Adipocyte (in vitro differentiated cells): ENCODE results near the gene HOOK1.
A peak's percentile ranks its signal among the peaks of the same experiment; 100 is the strongest.
"Not testable (repeated sequence)": the region's sequence is repeated elsewhere in the genome, so short reads cannot be mapped to it uniquely, and the experiment has no call there.

Source experiments
- DNase-seq: peaks from one replicate; pipeline ENCODE4 v3.0.0-alpha.2; 2015; ENCODE audit warnings: low read depth
- H3K27me3 ChIP-seq: replicated peaks from 2 replicates; pipeline ENCODE4 v1.7.0; 2013; ENCODE audit warnings: mild to moderate bottlenecking, low read length, moderate library complexity; ENCODE audit not compliant: control insufficient read depth, insufficient read depth
- H3K36me3 ChIP-seq: 2 replicates; pipeline ENCODE4 v1.7.0; 2013; ENCODE audit warnings: low read length, mild to moderate bottlenecking, moderate library complexity; ENCODE audit not compliant: control insufficient read depth, insufficient read depth, severe bottlenecking
- H3K4me1 ChIP-seq: 2 replicates; pipeline ENCODE4 v1.7.0; 2013; ENCODE audit warnings: mild to moderate bottlenecking, low read length, moderate library complexity; ENCODE audit not compliant: control insufficient read depth, insufficient read depth
- H3K4me3 ChIP-seq: 2 replicates; pipeline ENCODE4 v1.7.0; 2013; ENCODE audit warnings: mild to moderate bottlenecking, low read length, moderate library complexity
- H3K9ac ChIP-seq: 2 replicates; pipeline ENCODE4 v1.7.0; 2013; ENCODE audit warnings: mild to moderate bottlenecking, low read length, moderate library complexity
- H3K9me3 ChIP-seq: 2 replicates; pipeline ENCODE4 v1.7.0; 2013; ENCODE audit warnings: mild to moderate bottlenecking, low read length, moderate library complexity; ENCODE audit not compliant: control insufficient read depth

HOOK1 gene

GRCh38 chr1:59900640-59901039 is 85.9 kb downstream of the HOOK1 start:
- Histone ChIP-seq H3K4me3 (no peak overlapping the region), H3K27me3 (no peaks in the 10 kb centered on the region), H3K9ac (no peak overlapping the region), H3K9me3 (no peaks in the 10 kb centered on the region), H3K4me1 (no peaks in the 10 kb centered on the region), H3K36me3 (no peaks in the 10 kb centered on the region)
- DNase-seq, result no peak

DNA sequence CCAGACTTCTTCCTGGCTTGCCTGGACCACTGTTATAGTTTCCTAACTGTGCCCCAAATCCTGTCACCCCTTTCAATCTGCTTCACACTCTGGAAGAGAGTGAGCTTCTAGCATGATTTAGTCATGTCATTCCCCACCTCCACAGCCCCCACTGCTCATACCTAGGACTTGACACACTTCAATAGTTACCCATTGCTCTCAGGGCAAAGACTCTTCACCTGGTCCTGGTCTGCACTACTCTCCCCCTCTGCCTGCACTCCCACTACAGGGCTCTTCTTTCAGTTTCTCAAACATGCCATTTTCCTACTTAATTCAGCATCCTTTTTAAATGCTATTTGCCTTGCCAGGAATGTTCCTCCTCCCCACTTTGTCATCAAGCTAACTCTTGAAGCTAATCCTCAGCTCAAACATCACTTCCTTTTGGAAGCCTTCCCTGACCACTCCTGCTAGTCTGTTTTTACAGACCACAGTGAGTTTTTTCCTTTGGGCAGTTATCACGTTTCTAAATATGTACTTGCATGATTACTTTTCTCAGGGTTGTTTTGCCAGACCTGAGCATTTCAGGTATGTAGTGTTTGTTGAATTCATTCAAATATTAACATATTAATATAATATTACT is 87.1 kb downstream of the HOOK1 start:
- DNase-seq, result peak; percentile 54
- Histone ChIP-seq H3K9me3 (no peaks in the 10 kb centered on the region), H3K27me3 (no peaks in the 10 kb centered on the region), H3K4me3 (no peak overlapping the region), H3K9ac (no peak overlapping the region), H3K4me1 (no peaks in the 10 kb centered on the region), H3K36me3 (no peaks in the 10 kb centered on the region)

DNA sequence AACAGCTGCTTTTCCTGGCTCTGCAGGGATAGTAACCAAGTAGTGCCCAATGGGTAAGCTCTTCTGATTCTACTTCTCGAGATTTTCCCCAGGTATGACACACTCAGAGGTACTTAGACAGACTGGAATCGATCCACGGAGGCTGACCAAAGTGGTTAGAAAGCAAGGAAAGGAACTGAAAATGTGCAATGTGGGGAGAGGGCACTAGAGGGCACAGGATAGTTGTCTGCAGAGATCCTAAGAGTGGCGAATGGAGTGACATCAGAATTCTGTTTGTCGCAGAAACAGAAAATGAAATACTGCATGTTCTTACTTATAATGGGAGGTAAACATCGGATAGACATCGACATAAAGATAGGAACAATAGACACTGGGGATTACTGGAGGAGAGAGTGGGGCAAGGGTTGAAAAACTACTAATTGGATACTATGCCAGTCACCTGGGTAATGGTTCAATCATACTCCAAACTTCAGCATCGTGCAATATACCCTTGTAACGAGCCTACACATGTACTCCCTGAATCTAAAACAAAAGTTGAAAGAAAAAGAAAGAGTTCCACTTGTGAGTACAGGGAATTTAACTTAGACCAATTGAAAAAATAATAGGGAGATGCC is 88.5 kb downstream of the HOOK1 start:
- H3K4me1 ChIP-seq, result no peaks in the 10 kb centered on the region
- no peak for DNase-seq
- no peaks in the 10 kb centered on the region for H3K36me3 ChIP-seq
- H3K4me3 ChIP-seq, result no peak overlapping the region
- H3K9me3 ChIP-seq, result no peaks in the 10 kb centered on the region
- no peaks in the 10 kb centered on the region for H3K27me3 ChIP-seq
- H3K9ac ChIP-seq, result no peak overlapping the region

- H3K36me3 ChIP-seq, result no peaks in the 10 kb centered on the region
- H3K9me3 ChIP-seq, result no peaks in the 10 kb centered on the region
- no peaks in the 10 kb centered on the region for H3K27me3 ChIP-seq
- no peak overlapping the region for H3K4me3 ChIP-seq
- no peaks in the 10 kb centered on the region for H3K4me1 ChIP-seq
- no peak overlapping the region for H3K9ac ChIP-seq
- no peak for DNase-seq
Observed at GRCh38 chr1:59906931-59907330, 92.2 kb downstream of the HOOK1 start.

DNA sequence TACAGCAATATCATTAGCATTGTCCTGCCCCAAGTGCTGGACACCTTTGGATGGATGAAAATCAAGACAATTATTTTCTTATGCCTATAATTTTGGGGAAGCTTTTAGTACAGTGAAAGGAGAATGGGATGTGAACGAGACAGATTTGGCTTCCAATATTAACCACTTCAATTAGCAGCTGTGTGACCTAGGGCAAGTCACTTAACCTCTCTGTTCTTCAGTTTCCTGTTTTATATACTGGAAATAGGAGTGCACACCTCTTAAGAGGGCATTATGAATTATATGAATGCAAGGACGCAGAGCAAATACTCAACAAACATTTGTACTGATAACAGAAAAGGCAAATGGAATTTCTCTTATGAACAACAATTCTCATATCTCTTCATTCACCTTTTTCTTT is 93.3 kb downstream of the HOOK1 start:
- no peaks in the 10 kb centered on the region for H3K36me3 ChIP-seq
- H3K4me3 ChIP-seq, result no peak overlapping the region
- H3K4me1 ChIP-seq, result no peaks in the 10 kb centered on the region
- DNase-seq, result no peak
- no peaks in the 10 kb centered on the region for H3K9me3 ChIP-seq
- H3K27me3 ChIP-seq, result no peaks in the 10 kb centered on the region
- H3K9ac ChIP-seq, result no peak overlapping the region

DNA sequence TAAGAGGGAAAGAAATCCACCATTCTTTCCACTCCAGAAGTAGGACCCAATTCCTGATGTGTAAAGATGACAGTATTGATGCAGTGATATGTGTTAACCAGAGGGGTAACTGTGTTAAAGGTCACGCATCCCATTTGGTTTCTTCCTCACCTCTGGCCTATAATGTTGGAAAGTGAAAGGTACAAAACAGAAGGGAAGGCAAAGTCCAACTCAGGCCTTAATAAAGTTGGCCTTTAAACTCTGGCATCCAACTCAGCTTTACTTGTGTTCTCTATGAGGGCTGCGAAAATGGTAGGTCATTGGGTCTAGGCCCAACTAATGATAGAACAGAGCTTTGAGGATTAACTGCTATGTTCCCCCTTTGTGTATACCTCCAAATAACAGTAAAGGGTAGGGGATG is 93.9 kb downstream of the HOOK1 start:
- peaks cover 5% of the 10 kb centered on the region for H3K27me3 ChIP-seq
- no peak overlapping the region for H3K4me3 ChIP-seq
- no peak for DNase-seq
- no peaks in the 10 kb centered on the region for H3K4me1 ChIP-seq
- no peak overlapping the region for H3K9ac ChIP-seq
- H3K9me3 ChIP-seq, result no peaks in the 10 kb centered on the region
- no peaks in the 10 kb centered on the region for H3K36me3 ChIP-seq

DNA sequence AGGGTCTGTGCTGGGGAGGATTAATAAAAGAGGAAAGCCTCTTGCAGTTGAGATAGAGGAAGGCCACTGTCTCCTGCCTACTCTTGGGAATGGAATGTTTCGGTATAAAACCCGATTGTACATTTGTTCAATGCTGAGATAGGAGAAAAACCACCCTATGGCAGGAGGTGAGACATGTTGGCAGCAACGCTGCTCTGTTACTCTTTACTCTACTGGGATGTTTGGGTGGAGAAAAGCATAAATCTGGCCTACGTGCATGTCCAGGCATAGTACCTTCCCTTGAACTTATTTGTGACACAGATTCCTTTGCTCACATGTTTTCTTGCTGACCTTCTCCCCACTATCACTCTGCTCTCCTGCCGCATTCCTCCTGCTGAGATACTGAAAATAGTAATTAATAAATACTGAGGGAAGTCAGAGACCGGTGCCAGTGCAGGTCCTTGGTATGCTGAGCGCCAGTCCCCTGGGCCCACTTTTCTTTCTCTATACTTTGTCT is 100.1 kb downstream of the HOOK1 start:
- not testable (repeated sequence) for H3K9ac ChIP-seq, H3K4me3 ChIP-seq, H3K27me3 ChIP-seq, H3K9me3 ChIP-seq, DNase-seq, H3K4me1 ChIP-seq, H3K36me3 ChIP-seq

GRCh38 chr1:59915516-59915915 is 100.8 kb downstream of the HOOK1 start:
- no peak overlapping the region for H3K9ac ChIP-seq
- no peaks in the 10 kb centered on the region for H3K9me3 ChIP-seq
- H3K4me1 ChIP-seq, result no peaks in the 10 kb centered on the region
- peak; percentile 13 for DNase-seq
- H3K4me3 ChIP-seq, result no peak overlapping the region
- no peaks in the 10 kb centered on the region for H3K36me3 ChIP-seq
- H3K27me3 ChIP-seq, result peaks cover 13% of the 10 kb centered on the region

- H3K36me3 ChIP-seq, result no peaks in the 10 kb centered on the region
- H3K9ac ChIP-seq, result no peak overlapping the region
- H3K4me1 ChIP-seq, result no peaks in the 10 kb centered on the region
- no peak overlapping the region for H3K4me3 ChIP-seq
- no peak for DNase-seq
- H3K9me3 ChIP-seq, result no peaks in the 10 kb centered on the region
- H3K27me3 ChIP-seq, result peaks cover 13% of the 10 kb centered on the region
Observed at GRCh38 chr1:59917026-59917784, 102.5 kb downstream of the HOOK1 start.

DNA sequence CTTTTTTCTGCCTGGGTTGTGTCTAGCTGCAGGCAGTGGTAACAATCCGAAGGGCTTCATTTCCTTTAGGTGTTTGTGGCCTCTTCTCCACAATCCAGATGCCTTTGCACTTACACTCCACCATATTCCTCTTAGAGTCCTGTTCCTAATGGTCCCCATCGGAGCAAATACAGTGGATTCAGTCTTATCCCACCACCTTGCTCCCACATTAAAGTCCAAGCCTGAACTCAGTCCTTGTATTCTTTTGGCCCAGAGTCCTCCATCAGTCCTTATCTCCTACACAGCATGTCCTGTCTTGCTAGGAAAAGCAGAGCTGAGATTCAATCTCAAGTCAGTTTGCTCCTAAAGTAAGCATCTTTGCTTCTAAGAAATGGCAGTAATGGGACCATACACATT is 103.0 kb downstream of the HOOK1 start:
- no peak overlapping the region for H3K4me3 ChIP-seq
- no peak for DNase-seq
- H3K4me1 ChIP-seq, result no peaks in the 10 kb centered on the region
- H3K9me3 ChIP-seq, result peaks cover 2% of the 10 kb centered on the region
- H3K9ac ChIP-seq, result no peak overlapping the region
- H3K27me3 ChIP-seq, result peaks cover 13% of the 10 kb centered on the region
- no peaks in the 10 kb centered on the region for H3K36me3 ChIP-seq

GRCh38 chr1:59919746-59920145 is 105.0 kb downstream of the HOOK1 start:
- Histone ChIP-seq H3K9ac (no peak overlapping the region), H3K4me1 (no peaks in the 10 kb centered on the region), H3K4me3 (no peak overlapping the region), H3K36me3 (no peaks in the 10 kb centered on the region), H3K27me3 (peaks cover 12% of the 10 kb centered on the region), H3K9me3 (peaks cover 22% of the 10 kb centered on the region)
- DNase-seq, result no peak
